GM11168 (cell line): Measurements from ENCODE around the gene MS4A15.

ENCODE experiments used
- in situ Hi-C: fragments of 300-500 bp; cut with MboI; formaldehyde crosslinking; loops from one replicate; pipeline ENCODE4 v1.12.0; 2022; ENCODE audit warnings: low sequenced_read_pairs; ENCODE audit not compliant: unreplicated experiment

The MS4A15 gene

GRCh38 chr11:60774726-60775125, 18.1 kb downstream of the MS4A15 start:
- in situ Hi-C loops, result no loop called here

DNA sequence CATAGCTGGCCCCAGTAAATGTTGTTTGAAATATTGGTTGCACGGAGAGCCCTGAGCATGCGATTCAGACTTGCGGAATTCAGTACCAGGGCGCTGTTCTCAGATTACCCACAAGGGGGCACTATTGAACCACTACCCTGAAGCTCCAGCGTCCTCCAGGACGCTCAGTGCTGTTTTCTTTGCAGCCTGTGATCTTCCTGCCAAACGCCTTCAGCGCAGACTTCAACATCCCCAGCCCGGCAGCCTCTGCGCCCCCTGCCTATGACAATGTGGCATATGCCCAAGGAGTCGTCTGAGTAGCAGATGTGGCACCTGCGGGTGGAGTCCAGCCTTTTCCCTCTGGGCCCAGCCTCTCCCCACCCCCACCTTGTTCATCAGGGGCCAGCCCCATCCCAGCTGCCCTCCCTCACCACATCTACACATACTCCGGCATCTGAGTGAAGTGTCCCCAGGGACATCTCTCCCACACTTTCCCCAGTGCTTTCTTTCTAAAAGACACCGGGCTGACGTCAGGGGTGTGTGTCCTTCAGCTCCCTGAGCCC, 18.8 kb downstream of the MS4A15 start:
- in situ Hi-C loops, result no loop called here

DNA sequence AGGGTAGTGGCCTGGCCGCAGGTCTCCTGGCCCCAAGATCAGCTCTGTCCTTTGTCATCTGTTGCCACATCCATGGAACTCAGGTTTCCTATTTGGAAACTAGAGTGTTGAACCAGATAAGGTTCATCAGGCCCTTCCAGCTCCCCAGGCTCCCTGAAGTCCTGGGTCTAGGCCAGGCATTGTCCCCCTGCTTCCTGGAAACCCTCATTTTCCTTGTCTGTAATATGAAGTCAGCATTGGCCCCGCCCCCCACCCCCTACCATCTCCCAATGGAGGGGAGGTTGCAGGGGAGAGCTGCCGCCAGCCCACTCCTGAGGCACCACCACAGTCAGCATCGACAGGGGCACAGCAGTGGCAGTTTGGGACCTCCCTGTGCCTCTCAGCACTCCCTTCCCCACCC, 19.5 kb downstream of the MS4A15 start:
- in situ Hi-C loops, result no loop called here

- in situ Hi-C loops, result no loop called here
These were observed 20.4 kb downstream of the MS4A15 start for GRCh38 chr11:60777106-60777505.

- in situ Hi-C loops, result no loop called here
These were observed 20.9 kb downstream of the MS4A15 start for GRCh38 chr11:60777572-60777971.

GRCh38 chr11:60780065-60780464, 23.4 kb downstream of the MS4A15 start:
- in situ Hi-C loops, result no loop called here

- in situ Hi-C loops, result no loop called here
These were observed 24.1 kb downstream of the MS4A15 start for GRCh38 chr11:60780774-60781173.

GRCh38 chr11:60781286-60781980, 24.8 kb downstream of the MS4A15 start:
- in situ Hi-C loops, result no loop called here

- in situ Hi-C loops, result no loop called here
These were observed 25.3 kb downstream of the MS4A15 start for GRCh38 chr11:60781981-60782316.

DNA sequence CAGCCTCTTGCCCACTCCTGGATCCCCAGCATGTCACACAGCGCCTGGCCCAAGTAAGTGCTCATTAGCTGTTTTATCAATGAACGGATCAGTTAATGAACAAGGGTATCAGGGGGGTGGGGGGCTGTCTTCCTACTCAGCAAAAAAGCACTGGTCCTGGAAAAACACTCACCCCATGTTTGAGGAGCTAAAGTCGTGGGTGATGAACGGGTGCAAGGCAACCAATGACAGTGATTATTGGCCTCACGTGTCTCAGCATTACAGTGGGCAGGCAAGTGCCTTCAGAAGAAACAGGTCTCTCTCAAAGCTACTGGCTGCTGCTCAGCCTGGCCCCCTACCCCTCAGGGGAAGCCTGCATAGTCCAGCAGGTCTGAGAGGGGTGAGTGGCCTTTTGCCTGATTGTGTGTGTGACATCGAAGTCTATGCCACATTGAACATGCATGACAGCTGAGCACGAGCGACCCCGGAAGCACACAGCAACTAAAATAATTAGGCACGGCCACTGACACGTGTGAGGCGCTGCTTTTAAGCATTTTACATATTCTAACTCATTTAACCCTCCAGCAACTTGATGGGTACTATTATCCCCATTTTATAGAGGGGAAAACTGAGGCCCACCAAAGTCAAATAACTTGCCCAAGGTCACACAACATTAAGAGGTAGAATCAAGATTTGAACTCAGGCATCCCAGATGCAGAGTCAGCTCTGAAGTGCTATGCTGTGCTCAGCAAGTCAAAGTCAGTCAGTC, 25.9 kb downstream of the MS4A15 start:
- in situ Hi-C loops, result no loop called here

- in situ Hi-C loops, result no loop called here
These were observed 26.4 kb downstream of the MS4A15 start for GRCh38 chr11:60783141-60783484.

DNA sequence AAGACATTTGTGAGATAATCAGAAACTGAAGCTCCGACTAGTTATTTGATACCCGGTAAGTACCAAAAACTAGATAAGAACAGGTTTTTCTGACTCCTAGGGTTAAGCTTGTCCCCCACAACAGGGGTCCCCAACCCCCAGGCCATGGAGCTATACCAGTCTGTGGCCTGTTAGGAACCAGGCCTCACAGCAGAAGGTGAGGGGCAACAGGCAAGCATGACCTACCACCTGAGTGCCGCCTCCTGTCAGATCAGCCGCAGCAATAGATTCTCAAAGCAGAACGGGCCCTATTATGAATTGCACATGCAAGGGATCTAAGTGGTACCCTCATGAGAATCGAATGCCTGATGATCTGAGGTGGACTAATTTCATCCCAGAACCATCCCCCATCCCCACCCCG, 27.2 kb downstream of the MS4A15 start:
- in situ Hi-C loops, result no loop called here

DNA sequence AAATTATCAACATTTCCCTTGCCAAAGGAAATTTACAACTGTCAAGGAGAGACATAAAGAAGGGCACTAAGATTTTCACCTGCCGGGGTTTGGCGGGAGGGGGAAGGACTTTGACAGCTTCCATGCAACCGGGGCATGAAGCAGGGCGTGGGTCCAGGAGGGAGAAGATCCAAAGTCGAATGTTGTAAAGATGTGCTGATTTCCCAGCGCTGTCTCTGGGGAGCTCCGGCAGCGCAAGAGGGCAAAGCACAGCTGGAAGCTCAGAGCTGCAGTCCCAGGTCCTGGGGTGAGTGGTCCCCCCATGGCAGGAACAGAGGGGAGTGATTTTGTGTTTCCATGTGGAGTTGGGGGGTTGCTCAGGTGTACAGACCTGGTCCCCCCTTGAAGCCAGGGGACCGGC, 28.5 kb downstream of the MS4A15 start, which contains the start of gene MS4A10:
MS4A10 (plus strand) TSS at position 198 of the 400 bp plus-strand sequence. CDS start 5,003 bp downstream, outside the sequence.
- in situ Hi-C loops, result no loop called here

GRCh38 chr11:60785806-60786361, 29.2 kb downstream of the MS4A15 start:
- in situ Hi-C loops, result no loop called here

- in situ Hi-C loops, result no loop called here
These were observed 30.3 kb downstream of the MS4A15 start for GRCh38 chr11:60786811-60787567.

DNA sequence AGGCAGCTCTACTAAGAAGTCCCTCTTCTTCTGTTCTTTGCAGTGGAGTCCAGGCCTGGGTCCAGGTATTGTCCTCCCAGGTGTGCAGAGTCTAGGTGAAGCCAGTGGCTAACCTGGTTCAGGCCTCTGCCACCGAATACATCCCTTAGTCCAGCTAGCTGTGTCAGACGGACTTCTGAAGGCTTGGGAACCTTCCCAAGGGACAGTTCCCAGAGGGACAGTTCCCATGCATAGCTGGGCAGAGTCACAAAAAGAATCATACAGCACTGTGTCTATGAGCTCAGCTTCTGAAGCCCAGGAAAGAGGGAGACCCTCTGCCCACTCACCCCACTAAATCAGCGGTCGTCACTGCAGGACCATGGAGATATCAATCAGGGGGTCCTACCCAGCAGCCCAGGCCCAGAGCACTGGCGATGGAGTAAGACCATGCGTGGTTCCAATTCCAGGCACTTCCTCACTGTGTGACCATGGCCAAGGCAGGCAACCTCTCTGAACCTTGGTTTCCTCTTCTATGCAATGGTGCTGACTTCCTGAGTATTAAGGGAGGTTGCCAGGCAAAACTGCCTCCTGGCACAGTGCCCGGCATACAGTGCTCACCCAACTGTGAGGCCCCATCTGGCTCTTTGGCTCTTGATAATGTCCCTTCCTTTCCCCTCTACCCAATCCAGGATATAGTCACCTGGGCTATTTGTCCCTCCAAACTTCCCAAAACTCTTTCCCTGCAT, 31.9 kb downstream of the MS4A15 start:
- in situ Hi-C loops, result no loop called here

- in situ Hi-C loops, result no loop called here
These were observed 34.1 kb downstream of the MS4A15 start for GRCh38 chr11:60790726-60791125.

GRCh38 chr11:60791153-60791933, 34.7 kb downstream of the MS4A15 start:
- in situ Hi-C loops, result no loop called here

- in situ Hi-C loops, result no loop called here
These were observed 35.9 kb downstream of the MS4A15 start for GRCh38 chr11:60792521-60792920.
